Measurements from ENCODE around the gene EXOC2.

Gene EXOC2

GRCh38 chr6:709471-710056 lies 16.6 kb upstream of the EXOC2 start:
- no peak for TF ChIP-seq CTCF (conservative IDR thresholded peaks at IDR 0.05; ENCODE audit: low read length)
- DNase-seq (ENCODE audit: low read depth): no peak
- no peak overlapping the region for H3K4me3 ChIP-seq (ENCODE audit: low read length)

- H3K4me3 ChIP-seq (ENCODE audit: low read length): no peak overlapping the region
- DNase-seq (ENCODE audit: low read depth): no peak
- no peak for TF ChIP-seq CTCF (conservative IDR thresholded peaks at IDR 0.05; ENCODE audit: low read length)
Observed at GRCh38 chr6:708237-708598, 15.3 kb upstream of the EXOC2 start.

DNA sequence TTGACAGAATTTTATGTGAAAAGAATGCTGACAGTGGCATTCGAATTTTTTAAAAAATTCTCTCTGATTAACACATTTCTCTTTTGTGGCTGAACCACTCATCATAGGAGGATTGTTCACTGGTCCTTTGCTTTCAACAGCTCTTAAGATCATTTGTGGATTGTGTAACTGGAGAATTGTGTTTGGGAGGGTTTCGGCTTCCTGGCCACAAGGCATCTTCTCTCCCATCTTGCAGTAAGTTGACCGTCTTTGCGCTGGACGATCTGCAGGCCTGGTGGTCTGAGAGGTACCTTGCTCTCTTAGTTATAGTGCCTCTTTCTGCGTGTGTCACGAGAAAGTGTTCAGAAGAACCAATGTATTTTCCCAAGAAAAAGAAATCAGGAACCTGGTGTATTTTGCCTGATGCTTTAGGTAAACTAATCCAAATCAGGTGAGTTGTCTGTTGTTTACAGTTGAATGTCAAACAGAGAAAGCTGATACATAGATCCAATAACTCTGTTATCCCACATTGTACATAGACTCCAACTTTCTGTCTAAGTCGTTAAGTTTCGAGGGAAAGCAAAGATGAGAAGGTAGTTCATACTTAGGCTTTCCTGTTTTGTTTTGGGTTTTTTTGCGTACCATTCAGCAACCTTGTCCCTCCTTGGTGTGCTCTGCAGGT lies 14.8 kb upstream of the EXOC2 start:
- no peak overlapping the region for H3K4me3 ChIP-seq (ENCODE audit: low read length)
- no peak for DNase-seq (ENCODE audit: low read depth)
- TF ChIP-seq CTCF (conservative IDR thresholded peaks at IDR 0.05; ENCODE audit: low read length): no peak

- no peak overlapping the region for H3K4me3 ChIP-seq (ENCODE audit: low read length)
- TF ChIP-seq CTCF (conservative IDR thresholded peaks at IDR 0.05; ENCODE audit: low read length): no peak
- DNase-seq (ENCODE audit: low read depth): no peak
Observed at GRCh38 chr6:706819-707381, 14.0 kb upstream of the EXOC2 start.

DNA sequence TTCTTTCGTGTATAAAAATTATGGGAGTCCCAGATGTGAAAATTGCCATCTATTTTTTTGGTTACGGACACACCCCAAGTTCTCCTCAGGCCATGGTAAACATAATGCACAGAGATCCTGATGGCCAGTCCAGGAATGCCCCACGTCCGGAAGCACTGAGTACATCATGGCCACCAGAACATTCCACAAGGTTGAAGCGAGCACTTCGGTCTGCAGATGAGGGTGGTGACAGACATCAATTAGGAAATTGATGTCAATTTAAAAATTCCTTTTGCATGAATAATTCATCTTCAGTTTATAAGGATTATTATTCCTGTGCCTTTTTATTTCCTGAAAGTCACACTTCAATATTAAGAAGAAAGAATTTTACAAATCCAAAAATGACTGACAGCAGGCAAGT lies 13.2 kb upstream of the EXOC2 start:
- TF ChIP-seq CTCF (conservative IDR thresholded peaks at IDR 0.05; ENCODE audit: low read length): no peak
- DNase-seq (ENCODE audit: low read depth): no peak
- no peak overlapping the region for H3K4me3 ChIP-seq (ENCODE audit: low read length)

DNA sequence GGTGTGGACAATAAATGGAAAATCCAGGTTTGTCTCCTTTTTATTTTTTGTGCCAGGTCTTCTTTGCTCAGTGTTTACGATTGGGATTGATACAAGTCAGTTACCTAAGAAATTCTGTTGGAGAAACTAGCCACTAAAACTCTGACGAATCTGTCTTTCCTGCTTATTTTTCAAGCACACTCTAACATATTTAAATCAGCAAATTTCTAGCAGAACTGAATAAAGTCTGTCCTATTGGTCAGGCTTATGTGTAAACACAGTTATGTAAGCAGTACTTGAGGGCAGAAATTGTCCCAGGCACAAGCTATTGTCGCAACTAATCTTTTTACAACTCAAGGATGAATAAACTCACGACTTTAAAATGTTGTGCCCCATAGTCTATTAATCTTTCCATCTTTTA lies 12.1 kb upstream of the EXOC2 start:
- no peak overlapping the region for H3K4me3 ChIP-seq (ENCODE audit: low read length)
- no peak for DNase-seq (ENCODE audit: low read depth)
- no peak for TF ChIP-seq CTCF (conservative IDR thresholded peaks at IDR 0.05; ENCODE audit: low read length)

GRCh38 chr6:704046-704445 lies 11.1 kb upstream of the EXOC2 start:
- TF ChIP-seq CTCF (conservative IDR thresholded peaks at IDR 0.05; ENCODE audit: low read length): no peak
- H3K4me3 ChIP-seq (ENCODE audit: low read length): no peak overlapping the region
- no peak for DNase-seq (ENCODE audit: low read depth)

Measured in AG10803 (cell line).